GM19328 (cell line): Measurements from ENCODE around the gene RAP2A.

ENCODE experiments used
- ATAC-seq: cut with Tn5 transposase; IDR thresholded peaks from one replicate; pipeline ENCODE4 v1.9.1; 2021; ENCODE audit warnings: mild to moderate bottlenecking, moderate library complexity; ENCODE audit not compliant: unreplicated experiment

The RAP2A gene

DNA sequence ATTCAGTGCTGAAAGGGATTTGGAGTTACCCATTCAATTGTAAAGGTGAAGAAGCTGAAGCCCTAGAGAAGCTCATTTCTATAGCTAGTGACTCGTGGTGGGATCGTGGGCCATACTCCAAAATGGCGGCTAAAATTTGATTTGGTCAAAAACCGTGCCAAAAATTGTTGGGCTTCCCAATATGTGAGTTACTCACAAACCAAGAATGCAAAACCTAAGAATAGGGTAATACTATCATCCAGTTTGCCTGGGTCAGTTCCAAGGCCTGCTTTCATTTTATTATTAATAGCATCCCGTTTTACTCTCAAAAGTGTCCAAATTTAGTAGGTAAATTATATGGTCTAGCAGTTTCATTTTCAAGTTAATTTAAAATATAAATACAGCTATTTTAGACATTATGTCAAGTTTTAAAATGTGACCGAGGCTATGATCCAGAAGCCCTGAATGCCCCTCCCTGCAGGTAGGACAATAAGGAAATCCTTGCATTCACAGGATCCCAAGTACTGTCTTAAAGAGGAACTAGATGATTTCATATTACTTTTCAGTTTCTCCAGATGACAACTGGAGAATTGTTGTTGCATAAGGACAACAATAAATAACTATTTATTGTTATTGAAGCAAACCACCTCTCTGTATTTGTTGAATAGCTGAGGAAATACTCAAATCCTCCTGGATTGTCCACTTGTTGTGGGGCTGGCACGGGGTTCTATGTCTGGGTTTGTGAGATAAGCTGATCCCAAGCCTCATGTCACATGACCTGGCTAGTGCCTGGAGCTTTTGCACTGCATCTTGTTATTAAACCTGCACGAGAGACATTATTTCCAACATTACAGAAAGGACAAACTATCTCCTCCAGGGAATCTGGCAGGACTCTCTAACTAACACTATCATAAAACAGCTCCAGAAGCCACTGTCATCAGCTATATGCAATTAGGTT is 11.6 kb upstream of the RAP2A start:
- no peak for ATAC-seq

DNA sequence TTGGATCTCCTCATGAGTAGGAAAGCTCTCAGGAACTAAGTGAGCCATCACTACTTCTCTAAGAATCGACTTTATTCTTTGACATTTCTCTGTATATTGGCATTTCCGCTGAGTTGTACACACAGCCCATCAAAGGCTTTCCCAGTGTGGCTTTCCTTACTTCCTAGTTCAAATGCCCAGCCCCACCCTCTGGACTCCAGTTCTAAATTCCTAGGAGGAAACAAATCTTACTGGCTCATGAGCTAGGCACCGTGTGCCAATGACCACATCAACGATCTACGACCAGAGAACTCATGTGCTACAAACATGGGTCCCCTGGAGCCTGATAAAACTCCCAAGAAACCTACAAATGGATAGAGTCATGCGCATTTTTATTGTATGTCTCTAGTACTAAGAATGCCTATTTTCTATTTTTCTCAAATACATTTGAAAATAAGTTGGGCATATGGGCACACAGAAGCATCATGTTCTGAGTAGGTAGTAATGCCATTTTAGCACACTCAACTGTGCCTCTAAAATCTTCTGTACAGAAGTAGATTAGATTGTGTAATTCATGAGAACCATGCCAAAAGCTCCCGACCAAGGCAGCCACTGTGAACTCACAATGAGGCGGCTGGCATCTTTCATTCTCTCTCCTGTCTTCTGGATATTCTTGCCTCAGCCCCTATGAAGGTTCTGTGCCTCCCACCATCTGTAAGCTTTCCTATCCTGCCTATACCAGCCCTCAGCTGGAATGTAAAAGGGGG is 10.5 kb upstream of the RAP2A start:
- ATAC-seq, result no peak

GRCh38 chr13:97425590-97425989 is 8.4 kb upstream of the RAP2A start:
- no peak for ATAC-seq

DNA sequence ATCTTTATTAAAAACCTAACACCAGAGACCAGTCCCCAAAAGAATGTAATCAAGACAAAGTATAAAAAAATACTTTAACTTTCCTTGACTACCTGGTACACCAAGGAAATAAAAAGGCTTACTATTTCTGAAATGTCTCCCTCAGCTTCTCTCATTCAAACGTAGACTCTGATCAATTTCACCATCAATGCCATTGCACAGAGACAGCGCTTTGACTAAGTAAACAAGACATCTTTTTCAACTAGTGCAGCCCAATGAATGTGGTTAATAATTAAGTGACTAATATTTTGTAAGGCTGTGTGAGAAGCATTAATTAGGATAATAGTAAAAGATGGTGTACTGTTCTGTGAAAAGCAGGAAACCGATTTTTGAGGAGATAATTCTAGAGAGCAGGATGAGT is 7.3 kb upstream of the RAP2A start:
- no peak for ATAC-seq

DNA sequence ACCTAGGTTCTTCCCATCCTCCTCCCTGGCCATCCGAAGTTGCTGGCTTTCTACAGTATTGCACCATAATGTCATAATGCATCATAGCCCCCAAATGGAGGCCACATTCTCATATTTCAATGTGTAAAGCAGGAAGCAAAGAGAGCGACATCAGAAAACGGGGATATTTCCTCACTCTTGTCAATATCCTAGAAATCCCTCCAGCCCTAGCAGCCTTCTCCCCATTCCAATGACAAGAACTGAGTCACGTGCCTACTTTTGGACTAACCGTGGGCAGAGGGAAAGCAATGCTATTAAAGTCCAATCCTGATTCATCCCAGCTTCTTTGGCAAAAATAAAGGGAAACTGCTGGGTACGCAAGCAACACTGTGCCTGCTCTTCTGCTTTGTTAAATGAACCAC is 4.3 kb upstream of the RAP2A start:
- no peak for ATAC-seq

DNA sequence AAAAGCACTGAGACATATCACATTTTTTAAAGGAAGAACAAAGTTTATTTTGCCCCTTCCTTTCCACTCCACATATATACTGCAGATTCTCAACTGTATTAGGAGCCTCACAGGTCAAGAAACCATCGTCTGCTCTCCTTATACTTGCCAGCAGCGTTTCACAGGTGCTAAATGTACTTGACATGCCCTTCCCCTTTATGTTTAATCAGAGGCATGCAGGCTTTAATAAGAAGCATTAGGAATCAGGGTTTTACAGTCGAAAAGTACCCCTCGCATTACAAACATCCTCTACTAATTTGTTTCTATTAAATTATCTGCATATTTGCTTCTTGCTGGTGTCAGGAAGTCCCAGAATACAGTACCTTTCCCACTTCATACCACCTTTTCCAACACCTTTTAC is 3.7 kb upstream of the RAP2A start:
- no peak for ATAC-seq

GRCh38 chr13:97431171-97431764 is 2.7 kb upstream of the RAP2A start:
- ATAC-seq, result no peak

GRCh38 chr13:97432232-97432916 is 1.6 kb upstream of the RAP2A start:
- ATAC-seq, result no peak

DNA sequence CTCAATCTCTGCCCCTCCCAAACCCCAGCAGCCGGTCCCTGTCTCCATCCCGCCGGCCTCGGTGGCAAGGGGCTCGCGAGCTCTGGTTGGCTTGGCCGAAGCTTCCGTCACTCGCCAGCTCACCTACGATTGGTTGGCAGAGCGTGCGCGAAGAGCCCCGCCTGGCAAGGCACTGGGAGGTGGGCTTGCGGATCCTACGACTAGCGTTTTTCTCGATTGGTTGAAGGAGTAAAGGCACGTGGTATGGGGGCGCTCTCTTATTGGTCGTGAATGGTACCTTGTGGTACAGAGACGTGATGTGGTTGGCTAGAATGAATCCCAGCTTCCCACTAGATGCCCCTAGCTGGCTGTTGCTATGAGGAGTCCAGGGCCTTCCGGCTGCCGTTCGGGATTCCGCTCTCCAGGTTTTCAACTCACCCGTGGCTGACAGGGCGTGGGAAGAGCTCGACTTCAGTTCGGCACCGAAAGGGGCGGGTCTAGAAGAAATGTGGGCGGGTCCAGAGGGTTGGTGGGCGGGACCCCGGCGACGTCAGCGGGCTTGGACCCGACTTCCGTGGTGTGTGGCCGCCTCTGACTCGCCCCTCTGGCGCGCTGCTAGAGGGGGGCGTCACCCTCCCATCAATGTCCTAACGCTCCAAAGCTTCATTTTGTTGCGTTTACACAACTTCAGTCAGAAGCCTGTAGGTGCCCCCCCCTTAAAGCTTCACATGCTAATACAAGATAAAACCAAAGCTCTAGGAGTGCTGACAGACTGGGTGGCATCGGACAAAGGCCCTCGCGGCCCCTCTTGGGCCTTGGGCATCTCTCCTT is 847 bp upstream of the RAP2A start:
- ATAC-seq, result peak; percentile 79

DNA sequence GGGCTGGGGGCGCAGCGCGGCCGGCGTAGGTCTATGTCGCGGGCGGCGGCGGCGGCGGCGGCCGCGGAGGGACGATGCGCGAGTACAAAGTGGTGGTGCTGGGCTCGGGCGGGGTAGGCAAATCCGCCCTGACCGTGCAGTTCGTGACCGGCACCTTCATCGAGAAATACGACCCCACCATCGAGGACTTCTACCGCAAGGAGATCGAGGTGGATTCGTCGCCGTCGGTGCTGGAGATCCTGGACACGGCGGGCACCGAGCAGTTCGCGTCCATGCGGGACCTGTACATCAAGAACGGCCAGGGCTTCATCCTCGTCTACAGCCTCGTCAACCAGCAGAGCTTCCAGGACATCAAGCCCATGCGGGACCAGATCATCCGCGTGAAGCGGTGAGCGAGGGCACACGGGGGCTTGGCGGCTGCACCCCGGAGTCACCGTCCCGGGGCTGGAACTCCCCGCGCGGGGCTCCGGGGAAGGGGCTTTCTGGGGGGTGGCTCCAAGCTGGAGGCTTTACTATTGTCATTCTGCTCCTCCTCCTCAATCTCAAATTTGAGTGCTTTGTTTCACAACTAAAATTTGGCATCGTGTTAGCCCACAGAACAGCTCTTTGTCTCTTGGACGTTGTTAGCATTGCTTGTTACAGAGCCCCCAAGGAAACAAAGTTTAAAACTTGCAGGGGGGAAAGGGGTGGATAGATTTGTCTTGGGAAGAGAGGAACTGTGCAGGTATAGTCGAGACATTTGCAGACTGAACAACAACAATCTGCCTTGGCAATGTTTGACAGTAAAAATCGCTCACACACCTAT is 630 bp downstream of the RAP2A start:
- peak; percentile 0 for ATAC-seq

GRCh38 chr13:97435323-97435722 is 1.4 kb downstream of the RAP2A start:
- no peak for ATAC-seq

GRCh38 chr13:97435794-97436193 is 1.8 kb downstream of the RAP2A start:
- ATAC-seq, result no peak

DNA sequence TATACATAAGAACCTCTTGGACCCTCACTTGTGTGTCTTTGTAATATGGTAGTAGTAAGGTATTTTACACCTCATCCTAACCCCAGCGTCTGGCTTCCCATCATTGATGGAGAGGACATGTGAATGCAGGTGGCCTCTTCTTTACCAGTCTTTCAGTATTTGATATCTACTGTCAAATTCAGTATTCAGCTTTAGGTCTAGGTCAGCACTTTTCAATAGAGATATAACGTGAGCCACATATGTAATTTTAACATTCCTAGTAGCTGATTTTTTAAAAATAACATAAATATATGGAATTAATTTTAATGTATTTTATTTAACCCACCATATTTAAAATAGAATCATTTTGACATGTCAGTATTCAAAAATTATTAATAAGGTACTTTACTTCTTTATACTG is 2.9 kb downstream of the RAP2A start:
- no peak for ATAC-seq

GRCh38 chr13:97437729-97438128 is 3.8 kb downstream of the RAP2A start:
- no peak for ATAC-seq

DNA sequence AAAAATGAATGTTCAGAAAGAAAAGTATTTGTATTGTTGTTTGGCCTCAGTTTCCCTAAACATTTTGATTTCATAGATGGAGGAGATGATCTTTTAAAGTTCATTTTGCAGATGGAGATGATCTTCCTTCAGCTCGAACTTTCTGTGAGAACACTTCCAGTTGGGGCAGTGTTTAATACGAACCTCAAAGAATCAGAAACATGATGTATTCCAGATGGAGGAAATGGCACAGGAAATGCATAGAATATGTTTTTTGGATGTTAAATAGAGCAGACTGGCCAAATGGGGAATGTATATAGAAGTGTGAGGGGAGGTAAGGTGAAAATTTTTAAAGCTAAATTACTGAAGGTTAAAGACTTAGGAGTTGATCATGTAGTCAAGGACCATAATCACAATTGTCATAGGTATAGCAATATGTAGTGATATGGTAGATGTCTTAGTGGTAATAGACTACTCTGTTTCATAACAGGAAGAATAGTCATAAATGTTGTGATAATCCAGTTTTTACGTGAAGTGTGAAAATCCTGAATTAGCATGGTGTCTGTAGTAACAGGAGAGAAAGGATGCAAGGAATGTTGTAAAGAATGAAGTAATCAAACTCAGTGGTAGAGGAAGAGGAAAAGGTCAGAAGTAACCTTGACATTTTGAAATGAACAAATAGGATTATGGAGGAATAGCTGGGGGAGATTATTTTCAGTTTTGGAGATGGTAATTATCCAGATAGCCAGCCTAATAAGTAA is 5.1 kb downstream of the RAP2A start:
- no peak for ATAC-seq

DNA sequence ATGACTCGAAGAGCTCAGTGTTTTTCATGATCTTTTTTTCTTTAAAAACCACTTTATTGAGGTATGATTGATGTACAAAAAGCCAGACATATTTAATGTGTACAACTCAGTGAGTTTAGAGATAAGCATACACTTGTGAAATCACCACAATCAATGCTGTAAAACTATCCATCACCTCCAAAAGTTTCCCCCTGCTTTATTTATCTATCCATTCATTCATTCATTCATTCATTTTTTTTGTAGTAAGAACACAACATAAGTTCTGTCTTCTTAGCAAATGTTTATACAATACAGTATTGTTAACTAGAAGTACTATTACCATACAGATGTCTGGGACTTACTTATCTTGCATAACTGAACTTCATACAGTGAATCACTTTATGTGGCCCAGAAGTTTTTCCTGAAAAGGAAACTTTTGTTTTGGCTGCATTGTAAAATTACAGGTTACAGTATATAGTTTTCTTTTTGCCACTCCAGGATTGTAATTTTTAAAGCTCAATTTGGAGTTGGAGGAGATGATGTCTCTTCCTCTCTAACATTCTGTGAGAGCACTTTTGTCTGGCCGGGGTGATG is 6.7 kb downstream of the RAP2A start:
- ATAC-seq, result no peak

- no peak for ATAC-seq
These were observed 7.4 kb downstream of the RAP2A start for GRCh38 chr13:97441368-97441767.

DNA sequence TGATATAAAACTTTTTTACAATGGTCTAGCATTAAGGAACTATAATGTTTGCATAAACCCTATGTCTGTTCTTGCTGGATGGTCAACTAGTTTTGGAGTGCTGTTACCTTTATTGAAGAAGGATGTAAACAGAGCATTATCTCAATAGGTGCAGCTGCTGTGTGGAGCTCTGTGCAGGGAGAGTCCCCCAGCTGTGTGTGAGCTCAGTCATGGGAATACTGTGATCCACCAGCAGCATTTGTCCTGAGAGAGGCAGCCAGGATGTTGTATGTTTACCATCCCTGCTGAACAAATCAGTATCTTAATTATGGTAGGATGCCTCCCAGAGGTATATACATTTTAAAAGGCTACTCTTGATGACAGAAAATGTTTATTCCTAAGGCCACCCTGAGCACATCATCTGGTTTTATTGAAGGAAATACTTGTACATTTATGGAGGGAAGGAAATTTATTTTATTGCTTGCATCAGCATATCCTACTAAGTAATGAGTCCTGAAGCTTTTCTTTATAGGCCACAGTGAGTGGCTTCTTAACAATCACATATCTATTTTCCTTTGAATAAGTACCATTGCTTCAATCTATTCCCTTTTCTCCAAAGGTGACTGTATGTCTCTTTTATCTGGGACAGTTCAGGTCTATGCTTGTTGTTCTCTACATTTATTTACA is 11.7 kb downstream of the RAP2A start:
- ATAC-seq, result no peak
